ENCODE results near the gene SLFNL1.

The SLFNL1 gene

GRCh38 chr1:41044187-41044586, 22.7 kb upstream of the SLFNL1 start:
- no peak overlapping the region for H3K27ac ChIP-seq (ENCODE audit: insufficient read depth in 1 of 2, low read depth in 1 of 2, low read length in 2 of 2, poor library complexity in 1 of 2, severe bottlenecking in 2 of 2)
- ChIA-PET CTCF (no interaction called here), POLR2A (interaction anchor here (0.7 kb wide), 1 partner anchor 9 kb away, joined by 4 read pairs; no protein-coding TSS in a partner anchor)
- no peak overlapping the region for H3K4me3 ChIP-seq (ENCODE audit: control insufficient read depth in 1 of 7, extremely low read depth in 1 of 7, insufficient read depth in 4 of 7, low read depth in 2 of 7, low read length in 6 of 7)
- no peaks in the 10 kb centered on the region for H3K27me3 ChIP-seq (replicated peaks in 2 of 5; ENCODE audit: control insufficient read depth in 4 of 5, insufficient read depth in 5 of 5, low read length in 4 of 5)
- no peaks in the 10 kb centered on the region for H3K4me1 ChIP-seq (ENCODE audit: control extremely low read depth in 1 of 4, control insufficient read depth in 4 of 4, insufficient read depth in 4 of 4, low read length in 3 of 4)
- H3K36me3 ChIP-seq (ENCODE audit: control insufficient read depth in 4 of 4, insufficient read depth in 4 of 4, low read length in 3 of 4), result peaks cover 24 to 72% (median 49%) of the 10 kb centered on the region in 4 experiments
- 75% methylated on average over 2 of the region's 2 CpGs for WGBS (ENCODE audit: insufficient coverage)
- no peak for DNase-seq
- H3K9me3 ChIP-seq (ENCODE audit: control extremely low read depth in 1 of 5, control insufficient read depth in 4 of 5, insufficient read depth in 2 of 5, low read depth in 1 of 5, low read length in 4 of 5), result no peaks in the 10 kb centered on the region

GRCh38 chr1:41041614-41042270, 20.2 kb upstream of the SLFNL1 start:
- ChIA-PET POLR2A (interaction anchor here (0.5 kb wide), 1 partner anchor 21 kb away, joined by 3 read pairs; no protein-coding TSS in a partner anchor), CTCF (no interaction called here)
- Histone ChIP-seq H3K27me3 (replicated peaks in 2 of 5; ENCODE audit: control insufficient read depth in 4 of 5, insufficient read depth in 5 of 5, low read length in 4 of 5) (no peaks in the 10 kb centered on the region), H3K4me3 (ENCODE audit: control insufficient read depth in 1 of 7, extremely low read depth in 1 of 7, insufficient read depth in 4 of 7, low read depth in 2 of 7, low read length in 6 of 7) (no peak overlapping the region), H3K4me1 (ENCODE audit: control extremely low read depth in 1 of 4, control insufficient read depth in 4 of 4, insufficient read depth in 4 of 4, low read length in 3 of 4) (no peaks in the 10 kb centered on the region), H3K27ac (ENCODE audit: insufficient read depth in 1 of 2, low read depth in 1 of 2, low read length in 2 of 2, poor library complexity in 1 of 2, severe bottlenecking in 2 of 2) (no peak overlapping the region), H3K9me3 (ENCODE audit: control extremely low read depth in 1 of 5, control insufficient read depth in 4 of 5, insufficient read depth in 2 of 5, low read depth in 1 of 5, low read length in 4 of 5) (no peaks in the 10 kb centered on the region), H3K36me3 (ENCODE audit: control insufficient read depth in 4 of 4, insufficient read depth in 4 of 4, low read length in 3 of 4) (peaks cover 19 to 75% (median 54%) of the 10 kb centered on the region in 4 experiments)
- no peak for DNase-seq
- 93% methylated on average over 3 of the region's 3 CpGs for WGBS (ENCODE audit: insufficient coverage)

- Histone ChIP-seq H3K9me3 (ENCODE audit: control extremely low read depth in 1 of 5, control insufficient read depth in 4 of 5, insufficient read depth in 2 of 5, low read depth in 1 of 5, low read length in 4 of 5) (no peaks in the 10 kb centered on the region), H3K4me1 (ENCODE audit: control extremely low read depth in 1 of 4, control insufficient read depth in 4 of 4, insufficient read depth in 4 of 4, low read length in 3 of 4) (no peaks in the 10 kb centered on the region), H3K27me3 (replicated peaks in 2 of 5; ENCODE audit: control insufficient read depth in 4 of 5, insufficient read depth in 5 of 5, low read length in 4 of 5) (no peaks in the 10 kb centered on the region), H3K36me3 (ENCODE audit: control insufficient read depth in 4 of 4, insufficient read depth in 4 of 4, low read length in 3 of 4) (peaks cover 25 to 80% (median 64%) of the 10 kb centered on the region in 4 experiments), H3K27ac (ENCODE audit: insufficient read depth in 1 of 2, low read depth in 1 of 2, low read length in 2 of 2, poor library complexity in 1 of 2, severe bottlenecking in 2 of 2) (no peak overlapping the region), H3K4me3 (ENCODE audit: control insufficient read depth in 1 of 7, extremely low read depth in 1 of 7, insufficient read depth in 4 of 7, low read depth in 2 of 7, low read length in 6 of 7) (no peak overlapping the region)
- WGBS (ENCODE audit: insufficient coverage), result 100% methylated on average over 5 of the region's 5 CpGs
- DNase-seq, result no peak
- POLR2A ChIA-PET, result no interaction called here
- CTCF ChIA-PET, result no interaction called here
These were observed 16.6 kb upstream of the SLFNL1 start for GRCh38 chr1:41038110-41038509.

GRCh38 chr1:41037116-41037903, 15.8 kb upstream of the SLFNL1 start:
- Histone ChIP-seq H3K27ac (ENCODE audit: insufficient read depth in 1 of 2, low read depth in 1 of 2, low read length in 2 of 2, poor library complexity in 1 of 2, severe bottlenecking in 2 of 2) (no peak overlapping the region), H3K4me3 (ENCODE audit: control insufficient read depth in 1 of 7, extremely low read depth in 1 of 7, insufficient read depth in 4 of 7, low read depth in 2 of 7, low read length in 6 of 7) (no peak overlapping the region), H3K27me3 (replicated peaks in 2 of 5; ENCODE audit: control insufficient read depth in 4 of 5, insufficient read depth in 5 of 5, low read length in 4 of 5) (no peaks in the 10 kb centered on the region), H3K36me3 (ENCODE audit: control insufficient read depth in 4 of 4, insufficient read depth in 4 of 4, low read length in 3 of 4) (peaks cover 27 to 84% (median 67%) of the 10 kb centered on the region in 4 experiments), H3K4me1 (ENCODE audit: control extremely low read depth in 1 of 4, control insufficient read depth in 4 of 4, insufficient read depth in 4 of 4, low read length in 3 of 4) (no peaks in the 10 kb centered on the region), H3K9me3 (ENCODE audit: control extremely low read depth in 1 of 5, control insufficient read depth in 4 of 5, insufficient read depth in 2 of 5, low read depth in 1 of 5, low read length in 4 of 5) (no peaks in the 10 kb centered on the region)
- 100% methylated on average over 2 of the region's 3 CpGs for WGBS (ENCODE audit: insufficient coverage)
- ChIA-PET CTCF (no interaction called here), POLR2A (no interaction called here)
- no peak for DNase-seq

- no peaks in the 10 kb centered on the region for H3K4me1 ChIP-seq (ENCODE audit: control extremely low read depth in 1 of 4, control insufficient read depth in 4 of 4, insufficient read depth in 4 of 4, low read length in 3 of 4)
- no peak overlapping the region for H3K27ac ChIP-seq (ENCODE audit: insufficient read depth in 1 of 2, low read depth in 1 of 2, low read length in 2 of 2, poor library complexity in 1 of 2, severe bottlenecking in 2 of 2)
- H3K9me3 ChIP-seq (ENCODE audit: control extremely low read depth in 1 of 5, control insufficient read depth in 4 of 5, insufficient read depth in 2 of 5, low read depth in 1 of 5, low read length in 4 of 5), result no peaks in the 10 kb centered on the region
- WGBS (ENCODE audit: insufficient coverage), result 100% methylated on average over 2 of the region's 3 CpGs
- H3K27me3 ChIP-seq (replicated peaks in 2 of 5; ENCODE audit: control insufficient read depth in 4 of 5, insufficient read depth in 5 of 5, low read length in 4 of 5), result no peaks in the 10 kb centered on the region
- H3K36me3 ChIP-seq (ENCODE audit: control insufficient read depth in 4 of 4, insufficient read depth in 4 of 4, low read length in 3 of 4), result peaks cover 41 to 92% (median 67%) of the 10 kb centered on the region in 4 experiments
- no peak overlapping the region for H3K4me3 ChIP-seq (ENCODE audit: control insufficient read depth in 1 of 7, extremely low read depth in 1 of 7, insufficient read depth in 4 of 7, low read depth in 2 of 7, low read length in 6 of 7)
- CTCF ChIA-PET, result no interaction called here
- no peak for DNase-seq
- POLR2A ChIA-PET, result no interaction called here
These were observed 11.7 kb upstream of the SLFNL1 start for GRCh38 chr1:41033272-41033671.

GRCh38 chr1:41032147-41032546, 10.6 kb upstream of the SLFNL1 start:
- Histone ChIP-seq H3K4me1 (ENCODE audit: control extremely low read depth in 1 of 4, control insufficient read depth in 4 of 4, insufficient read depth in 4 of 4, low read length in 3 of 4) (no peaks in the 10 kb centered on the region), H3K36me3 (ENCODE audit: control insufficient read depth in 4 of 4, insufficient read depth in 4 of 4, low read length in 3 of 4) (peaks cover 37 to 92% (median 65%) of the 10 kb centered on the region in 4 experiments), H3K9me3 (ENCODE audit: control extremely low read depth in 1 of 5, control insufficient read depth in 4 of 5, insufficient read depth in 2 of 5, low read depth in 1 of 5, low read length in 4 of 5) (no peaks in the 10 kb centered on the region), H3K27ac (ENCODE audit: insufficient read depth in 1 of 2, low read depth in 1 of 2, low read length in 2 of 2, poor library complexity in 1 of 2, severe bottlenecking in 2 of 2) (no peak overlapping the region), H3K27me3 (replicated peaks in 2 of 5; ENCODE audit: control insufficient read depth in 4 of 5, insufficient read depth in 5 of 5, low read length in 4 of 5) (no peaks in the 10 kb centered on the region), H3K4me3 (ENCODE audit: control insufficient read depth in 1 of 7, extremely low read depth in 1 of 7, insufficient read depth in 4 of 7, low read depth in 2 of 7, low read length in 6 of 7) (no peak overlapping the region)
- DNase-seq, result no peak
- ChIA-PET CTCF (no interaction called here), POLR2A (no interaction called here)
- no CpG with 5 or more reads among the region's 2 CpGs for WGBS (ENCODE audit: insufficient coverage)

GRCh38 chr1:41030872-41031616, 9.5 kb upstream of the SLFNL1 start:
- POLR2A ChIA-PET, result no interaction called here

More at GRCh38 chr1:41030872-41031616, 9.5 kb upstream of the SLFNL1 start:
- Histone ChIP-seq H3K36me3 (ENCODE audit: control insufficient read depth in 4 of 4, insufficient read depth in 4 of 4, low read length in 3 of 4) (peaks cover 28 to 90% (median 63%) of the 10 kb centered on the region in 4 experiments), H3K9me3 (ENCODE audit: control extremely low read depth in 1 of 5, control insufficient read depth in 4 of 5, insufficient read depth in 2 of 5, low read depth in 1 of 5, low read length in 4 of 5) (no peaks in the 10 kb centered on the region), H3K27me3 (replicated peaks in 2 of 5; ENCODE audit: control insufficient read depth in 4 of 5, insufficient read depth in 5 of 5, low read length in 4 of 5) (no peaks in the 10 kb centered on the region), H3K4me3 (ENCODE audit: control insufficient read depth in 1 of 7, extremely low read depth in 1 of 7, insufficient read depth in 4 of 7, low read depth in 2 of 7, low read length in 6 of 7) (no peak overlapping the region), H3K4me1 (ENCODE audit: control extremely low read depth in 1 of 4, control insufficient read depth in 4 of 4, insufficient read depth in 4 of 4, low read length in 3 of 4) (no peaks in the 10 kb centered on the region), H3K27ac (ENCODE audit: insufficient read depth in 1 of 2, low read depth in 1 of 2, low read length in 2 of 2, poor library complexity in 1 of 2, severe bottlenecking in 2 of 2) (no peak overlapping the region)
- DNase-seq, result no peak
- CTCF ChIA-PET, result no interaction called here
- WGBS (ENCODE audit: insufficient coverage), result 98% methylated on average over 8 of the region's 8 CpGs

Measured in common myeloid progenitor, CD34-positive (primary cell).